H9 (cell line): ENCODE results near the gene PCSK9. TPM values are rescaled to one million over a fixed set of nuclear protein-coding genes. Genes with fewer than 3 reads are reported as not detected.

ENCODE experiments used
- DNase-seq: peaks from one replicate; pipeline ENCODE4 v3.0.0-alpha.2; 2017
- H2AFZ ChIP-seq: one replicate; pipeline ENCODE4 v1.6.1; 2013; ENCODE audit warnings: mild to moderate bottlenecking, low read length, control low read depth, moderate library complexity
- H2AK5ac ChIP-seq: 2 replicates; pipeline ENCODE4 v1.6.1; 2013; ENCODE audit warnings: low read length, control low read depth, mixed read lengths; ENCODE audit not compliant: insufficient read length
- H2BK120ac ChIP-seq: one replicate; pipeline ENCODE4 v1.6.1; 2013; ENCODE audit warnings: low read depth, mild to moderate bottlenecking, low read length, control low read depth, inconsistent platforms; ENCODE audit not compliant: poor library complexity, severe bottlenecking
- H2BK12ac ChIP-seq: 2 replicates; pipeline ENCODE4 v1.6.1; 2013; ENCODE audit warnings: low read length, control low read depth, mixed read lengths, low read depth; ENCODE audit not compliant: insufficient read length
- H2BK15ac ChIP-seq: 2 replicates; pipeline ENCODE4 v1.6.1; 2013; ENCODE audit warnings: low read depth, low read length, control low read depth
- H2BK20ac ChIP-seq: one replicate; pipeline ENCODE4 v1.6.1; 2013; ENCODE audit warnings: low read depth, mild to moderate bottlenecking, low read length, control low read depth, inconsistent platforms; ENCODE audit not compliant: poor library complexity, severe bottlenecking
- H2BK5ac ChIP-seq: 2 replicates; pipeline ENCODE4 v1.6.1; 2013; ENCODE audit warnings: low read length, control low read depth, mixed read lengths; ENCODE audit not compliant: insufficient read length
- H3K14ac ChIP-seq: 2 replicates; pipeline ENCODE4 v1.6.1; 2013; ENCODE audit warnings: low read length, control low read depth; ENCODE audit not compliant: insufficient read depth
- H3K18ac ChIP-seq: 2 replicates; pipeline ENCODE4 v1.6.1; 2013; ENCODE audit warnings: low read depth, mild to moderate bottlenecking, mixed read lengths, low read length, control low read depth; ENCODE audit not compliant: insufficient read length
- H3K23ac ChIP-seq: 2 replicates; pipeline ENCODE4 v1.6.1; 2013; ENCODE audit warnings: low read length, control low read depth, mixed read lengths, low read depth; ENCODE audit not compliant: insufficient read length
- H3K23me2 ChIP-seq: 2 replicates; pipeline ENCODE4 v1.6.1; 2013; ENCODE audit warnings: low read depth, mild to moderate bottlenecking, mixed read lengths, low read length, control low read depth; ENCODE audit not compliant: insufficient read length, poor library complexity, severe bottlenecking
- H3K27ac ChIP-seq: 2 replicates; pipeline ENCODE4 v1.5.1; 2013; ENCODE audit warnings: low read length, control low read depth, mixed read lengths, low read depth; ENCODE audit not compliant: insufficient read length
- H3K27me3 ChIP-seq: 2 replicates; pipeline ENCODE4 v1.6.1; 2013; ENCODE audit warnings: low read length, control low read depth, inconsistent platforms; ENCODE audit not compliant: insufficient read depth
- H3K4ac ChIP-seq: 2 replicates; pipeline ENCODE4 v1.6.1; 2013; ENCODE audit warnings: low read depth, mild to moderate bottlenecking, control low read depth, inconsistent platforms, low read length, moderate library complexity
- H3K4me1 ChIP-seq: 2 replicates; pipeline ENCODE4 v1.6.1; 2013; ENCODE audit warnings: low read length, control low read depth, inconsistent platforms; ENCODE audit not compliant: insufficient read depth
- H3K4me2 ChIP-seq: 2 replicates; pipeline ENCODE4 v1.6.1; 2013; ENCODE audit warnings: low read length, control low read depth, mixed read lengths; ENCODE audit not compliant: insufficient read length, insufficient read depth
- H3K56ac ChIP-seq: 2 replicates; pipeline ENCODE4 v1.6.1; 2013; ENCODE audit warnings: low read depth, mild to moderate bottlenecking, mixed read lengths, low read length, control low read depth; ENCODE audit not compliant: insufficient read length
- H3K79me1 ChIP-seq: 2 replicates; pipeline ENCODE4 v1.6.1; 2013; ENCODE audit warnings: low read depth, mild to moderate bottlenecking, moderate library complexity, low read length, control low read depth, inconsistent platforms; ENCODE audit not compliant: insufficient read depth, poor library complexity, severe bottlenecking
- H3K79me2 ChIP-seq: 2 replicates; pipeline ENCODE4 v1.6.1; 2013; ENCODE audit warnings: low read length, control low read depth, inconsistent platforms; ENCODE audit not compliant: insufficient read depth
- H3K9ac ChIP-seq: 2 replicates; pipeline ENCODE4 v1.6.1; 2013; ENCODE audit warnings: low read length, control low read depth, mixed read lengths; ENCODE audit not compliant: insufficient read length; ENCODE audit errors: extremely low read depth
- H3K9me3 ChIP-seq: one replicate; pipeline ENCODE4 v1.6.1; 2013; ENCODE audit warnings: low read depth, low read length, inconsistent platforms; ENCODE audit not compliant: control insufficient read depth
- H3T11ph ChIP-seq: one replicate; pipeline ENCODE4 v1.6.1; 2013; ENCODE audit warnings: mild to moderate bottlenecking, low read length, control low read depth, inconsistent platforms
- H4K20me1 ChIP-seq: one replicate; pipeline ENCODE4 v1.6.1; 2013; ENCODE audit not compliant: control insufficient read depth, insufficient read length, insufficient read depth
- H4K5ac ChIP-seq: 2 replicates; pipeline ENCODE4 v1.6.1; 2013; ENCODE audit warnings: low read depth, mild to moderate bottlenecking, mixed read lengths, low read length, control low read depth; ENCODE audit not compliant: insufficient read length
- H4K8ac ChIP-seq: replicated peaks from 2 replicates; pipeline ENCODE4 v1.6.1; 2013; ENCODE audit warnings: low read length, control low read depth, mixed read lengths, low read depth; ENCODE audit not compliant: insufficient read length
- H4K91ac ChIP-seq: 2 replicates; pipeline ENCODE4 v1.6.1; 2013; ENCODE audit warnings: low read depth, mild to moderate bottlenecking, moderate library complexity, mixed read lengths, low read length, control low read depth; ENCODE audit not compliant: insufficient read length
- H3K27ac Mint-ChIP-seq, 3 experiments: 2 replicates in 2 of 3; 3 replicates in 1 of 3; pipeline ENCODE4 v1.8.0; 2020 to 2021; ENCODE audit warnings: mixed read lengths in 3 of 3, mild to moderate bottlenecking in 1 of 3, moderate library complexity in 1 of 3
- H3K27me3 Mint-ChIP-seq: 2 replicates; pipeline ENCODE4 v1.8.0; 2021; ENCODE audit warnings: low read depth, mild to moderate bottlenecking, moderate library complexity, mixed read lengths
- H3K36me3 Mint-ChIP-seq, 3 experiments: 2 replicates in 2 of 3; 3 replicates in 1 of 3; pipeline ENCODE4 v1.8.0; 2020 to 2021; ENCODE audit warnings: low read depth in 3 of 3, mixed read lengths in 3 of 3; ENCODE audit not compliant: insufficient read depth in 1 of 3
- H3K4me1 Mint-ChIP-seq, 2 experiments: 2 replicates each; pipeline ENCODE4 v1.8.0; 2020; ENCODE audit warnings: mixed read lengths in 2 of 2
- H3K4me3 Mint-ChIP-seq, 2 experiments: 2 replicates in 1 of 2; 3 replicates in 1 of 2; pipeline ENCODE4 v1.8.0; 2020 to 2021; ENCODE audit warnings: mild to moderate bottlenecking in 2 of 2, mixed read lengths in 2 of 2, moderate library complexity in 1 of 2
- H3K9me3 Mint-ChIP-seq, 2 experiments: 2 replicates in 1 of 2; 3 replicates in 1 of 2; pipeline ENCODE4 v1.8.0; 2020; ENCODE audit warnings: mild to moderate bottlenecking in 2 of 2, mixed read lengths in 2 of 2, moderate library complexity in 1 of 2
- WGBS: extraction: QIAGEN DNeasy Blood & Tissue Kit; methylation state at CpG from one replicate; pipeline ENCODE4 v1.1.7; 2013; ENCODE audit warnings: missing lambda C conversion rate, low lambda C conversion rate, mixed read lengths; ENCODE audit not compliant: insufficient read length; ENCODE audit errors: extremely low coverage; 5-methylcytosine and 5-hydroxymethylcytosine counted together
- total RNA-seq: library from RNA; stranded (reverse); gene quantifications from 2 replicates; pipeline ENCODE4 v1.2.1, GENCODE V29; 2021
- TF ChIP-seq, protein P1 (sequence below): fragments of 200-600 bp; sonication (generic); conservative IDR thresholded peaks from 3 replicates; pipeline ENCODE4 v1.8.0; 2021; ENCODE audit warnings: antibody characterized with exemption, mild to moderate bottlenecking

The PCSK9 gene
- total RNA-seq, 1 experiment from 2014 or later = 75.1 TPM

GRCh38 chr1:55010194-55010886 lies 29.0 kb upstream of the PCSK9 start:
- no peak overlapping the region for H4K91ac ChIP-seq
- no peak overlapping the region for H2BK12ac ChIP-seq
- no peak overlapping the region for H3K27ac ChIP-seq
- no peaks in the 10 kb centered on the region for H3K79me2 ChIP-seq
- Mint-ChIP-seq H3K27me3 (peaks cover 24% of the 10 kb centered on the region), H3K4me3 (0 out of 5 replicates have a peak overlapping the region, but pooled peaks of 1 of the 2 experiments have one; percentile 10), H3K9me3 (peaks cover 10 to 15% of the 10 kb centered on the region in 2 experiments), H3K36me3 (peaks cover 0 to 15% (median 0%) of the 10 kb centered on the region in 3 experiments), H3K27ac (no peak overlapping the region), H3K4me1 (peaks cover 15 to 18% of the 10 kb centered on the region in 2 experiments)
- H2BK120ac ChIP-seq = no peak overlapping the region
- H3K4me1 ChIP-seq = peaks cover 3% of the 10 kb centered on the region; the same call in 1 of the 2 replicates
- H3K9me3 ChIP-seq = no peaks in the 10 kb centered on the region
- H3K14ac ChIP-seq = no peak overlapping the region; the same call in 1 of the 2 replicates
- no peak overlapping the region for H3K56ac ChIP-seq
- H2BK5ac ChIP-seq = no peak overlapping the region
- H3K9ac ChIP-seq = no peak overlapping the region
- no peak overlapping the region for H4K5ac ChIP-seq
- no peak overlapping the region for H2AFZ ChIP-seq
- no peak overlapping the region for H3K23ac ChIP-seq
- DNase-seq = no peak
- H3K18ac ChIP-seq = no peak overlapping the region
- TF ChIP-seq, protein P1, sequence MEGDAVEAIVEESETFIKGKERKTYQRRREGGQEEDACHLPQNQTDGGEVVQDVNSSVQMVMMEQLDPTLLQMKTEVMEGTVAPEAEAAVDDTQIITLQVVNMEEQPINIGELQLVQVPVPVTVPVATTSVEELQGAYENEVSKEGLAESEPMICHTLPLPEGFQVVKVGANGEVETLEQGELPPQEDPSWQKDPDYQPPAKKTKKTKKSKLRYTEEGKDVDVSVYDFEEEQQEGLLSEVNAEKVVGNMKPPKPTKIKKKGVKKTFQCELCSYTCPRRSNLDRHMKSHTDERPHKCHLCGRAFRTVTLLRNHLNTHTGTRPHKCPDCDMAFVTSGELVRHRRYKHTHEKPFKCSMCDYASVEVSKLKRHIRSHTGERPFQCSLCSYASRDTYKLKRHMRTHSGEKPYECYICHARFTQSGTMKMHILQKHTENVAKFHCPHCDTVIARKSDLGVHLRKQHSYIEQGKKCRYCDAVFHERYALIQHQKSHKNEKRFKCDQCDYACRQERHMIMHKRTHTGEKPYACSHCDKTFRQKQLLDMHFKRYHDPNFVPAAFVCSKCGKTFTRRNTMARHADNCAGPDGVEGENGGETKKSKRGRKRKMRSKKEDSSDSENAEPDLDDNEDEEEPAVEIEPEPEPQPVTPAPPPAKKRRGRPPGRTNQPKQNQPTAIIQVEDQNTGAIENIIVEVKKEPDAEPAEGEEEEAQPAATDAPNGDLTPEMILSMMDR = no peak
- H3T11ph ChIP-seq = no peak overlapping the region
- H4K20me1 ChIP-seq = no peaks in the 10 kb centered on the region
- H2BK15ac ChIP-seq = no peak overlapping the region
- H3K4ac ChIP-seq = no peak overlapping the region
- H2BK20ac ChIP-seq = no peak overlapping the region
- H3K23me2 ChIP-seq = no peaks in the 10 kb centered on the region
- H2AK5ac ChIP-seq = no peak overlapping the region
- WGBS = no CpG with 5 or more reads among the region's 9 CpGs
- H3K27me3 ChIP-seq = no peaks in the 10 kb centered on the region
- no peak overlapping the region for H4K8ac ChIP-seq
- H3K4me2 ChIP-seq = no peak overlapping the region
- no peaks in the 10 kb centered on the region for H3K79me1 ChIP-seq
